BLaER1 treated with 17β-estradiol and CSF1 and Interleukin-3, amounts not matched to agents 10 nM and 100 nM (cell line): ENCODE data around the gene ECM2.

Experiments used
- H3K27ac ChIP-seq, 11 experiments: shearing (Covaris generic); formaldehyde crosslinking; 2 replicates each; pipeline ENCODE4 v1.8.1; 2022
- H3K27me3 ChIP-seq, 11 experiments: shearing (Covaris generic); formaldehyde crosslinking; 2 replicates each; pipeline ENCODE4 v1.8.1; 2022
- H3K36me3 ChIP-seq, 11 experiments: shearing (Covaris generic); formaldehyde crosslinking; 2 replicates each; pipeline ENCODE4 v1.8.1; 2022
- H3K4me1 ChIP-seq, 10 experiments: shearing (Covaris generic); formaldehyde crosslinking; 2 replicates each; pipeline ENCODE4 v1.8.1; 2022
- H3K4me2 ChIP-seq, 11 experiments: shearing (Covaris generic); formaldehyde crosslinking; 2 replicates each; pipeline ENCODE4 v1.8.1; 2022
- H3K4me3 ChIP-seq, 10 experiments: shearing (Covaris generic); formaldehyde crosslinking; 2 replicates each; pipeline ENCODE4 v1.8.1; 2022
- H3K9ac ChIP-seq, 11 experiments: shearing (Covaris generic); formaldehyde crosslinking; 2 replicates each; pipeline ENCODE4 v1.8.1; 2022
- H3K9me3 ChIP-seq, 11 experiments: shearing (Covaris generic); formaldehyde crosslinking; replicated peaks in 1 of 11; 2 replicates each; pipeline ENCODE4 v1.8.1; 2022
- H4K20me1 ChIP-seq, 11 experiments: shearing (Covaris generic); formaldehyde crosslinking; 2 replicates each; pipeline ENCODE4 v1.8.1; 2022
- Cebpa-rat ChIP-seq, 11 experiments: shearing (Covaris generic); IDR thresholded peaks; 2 replicates each; pipeline ENCODE4 v1.8.1; 2022

The ECM2 gene

DNA sequence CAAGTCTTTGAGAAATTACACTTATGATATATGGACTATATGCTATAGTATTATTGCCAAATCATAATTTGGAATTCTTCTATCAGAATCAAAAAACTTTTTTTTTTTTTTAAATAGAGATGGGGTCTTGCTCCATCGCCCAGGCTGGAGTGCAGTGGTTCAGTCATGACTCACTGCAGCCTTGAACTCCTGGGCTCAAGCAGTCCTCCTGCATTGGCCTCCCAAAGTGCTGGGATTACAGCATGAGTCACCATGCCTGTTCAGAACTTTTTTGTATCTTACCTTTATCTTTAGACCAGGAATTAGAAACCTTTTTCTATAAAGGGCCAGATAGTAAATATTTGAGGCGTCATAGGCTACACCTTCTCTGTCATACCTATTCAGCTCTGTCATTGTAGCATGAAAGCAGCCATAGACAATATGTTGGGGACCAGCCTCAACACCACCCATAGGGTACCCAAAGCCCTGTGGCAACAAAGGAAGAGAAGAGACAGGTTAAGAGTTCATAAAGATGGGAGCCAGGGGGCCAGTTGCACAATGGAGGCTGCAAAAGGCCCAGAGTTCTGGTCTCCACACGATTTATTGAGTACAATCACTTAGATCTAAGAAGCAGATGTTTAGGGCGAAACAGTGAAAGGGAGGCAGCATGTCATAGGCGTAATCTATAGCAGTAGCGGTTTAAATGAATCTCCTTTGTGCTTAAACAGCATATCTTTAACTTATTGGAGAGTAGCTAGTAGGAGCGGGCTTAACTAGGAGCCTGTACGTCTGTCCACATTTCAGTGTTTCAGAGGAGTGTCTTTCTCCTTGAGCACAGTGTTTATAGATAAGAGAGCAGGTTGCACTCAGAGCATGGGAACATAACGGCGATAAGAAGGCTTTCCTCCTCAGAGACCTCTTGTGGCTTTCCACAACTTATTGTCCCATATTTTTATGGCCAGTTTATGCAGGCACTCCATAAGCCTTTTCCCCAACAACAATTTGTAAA, 12.5 kb downstream of the ECM2 start:
- TF ChIP-seq Cebpa-rat (IDR thresholded peaks at IDR 0.05) = no peak
- Histone ChIP-seq H4K20me1 (no peaks in the 10 kb centered on the region), H3K9me3 (peaks cover 0 to 12% (median 6%) of the 10 kb centered on the region in 11 experiments; a peak in 9 of 22 replicates), H3K4me2 (no peak overlapping the region), H3K4me1 (no peaks in the 10 kb centered on the region; a peak in 1 of 20 replicates), H3K9ac (no peak overlapping the region), H3K4me3 (no peak overlapping the region), H3K27ac (no peak overlapping the region), H3K36me3 (peaks cover 0 to 11% (median 0%) of the 10 kb centered on the region in 11 experiments; a peak in 4 of 22 replicates), H3K27me3 (no peaks in the 10 kb centered on the region)

DNA sequence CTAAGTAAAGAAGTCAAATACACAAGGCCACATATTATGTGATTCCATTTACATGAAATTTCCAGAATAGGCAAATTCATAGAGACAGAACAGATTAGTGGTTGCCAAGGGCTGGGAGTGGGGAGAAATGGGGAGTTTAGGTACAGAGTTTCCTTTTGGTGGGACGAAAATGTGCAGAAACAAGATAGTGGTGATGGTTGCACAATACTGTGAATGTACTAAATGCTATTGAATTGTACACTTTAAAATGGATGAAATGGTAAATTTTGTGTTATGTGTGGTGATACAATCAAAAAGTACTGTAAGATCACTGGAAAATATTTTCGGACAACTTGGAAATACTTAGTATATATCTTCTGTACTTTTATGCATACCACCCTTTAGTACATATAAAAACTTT, 15.0 kb downstream of the ECM2 start:
- no peak overlapping the region for H3K4me3 ChIP-seq
- H3K9me3 ChIP-seq = peaks cover 0 to 12% (median 6%) of the 10 kb centered on the region in 11 experiments; a peak in 9 of 22 replicates

DNA sequence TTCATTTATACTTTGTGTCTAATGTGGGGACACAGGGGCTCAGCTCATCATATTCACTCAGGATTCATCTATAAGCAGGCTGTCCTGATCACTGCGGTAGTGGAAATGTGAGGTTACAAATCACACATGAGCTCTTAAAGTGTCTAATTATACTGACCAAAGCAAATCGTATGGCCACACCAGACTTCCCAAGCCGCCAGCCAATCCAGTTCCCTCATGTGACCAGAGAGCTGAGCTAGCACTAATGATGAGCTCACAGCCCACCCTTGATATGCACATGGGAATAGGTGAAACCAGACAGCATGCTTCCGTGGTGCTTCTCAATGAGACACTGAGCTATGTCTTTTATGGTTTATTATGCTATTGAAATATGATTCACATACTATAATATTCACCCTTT, 17.6 kb downstream of the ECM2 start:
- Histone ChIP-seq H4K20me1 (no peaks in the 10 kb centered on the region), H3K36me3 (peaks cover 0 to 24% (median 0%) of the 10 kb centered on the region in 11 experiments; a peak in 4 of 22 replicates), H3K27ac (no peak overlapping the region), H3K9ac (no peak overlapping the region), H3K4me1 (peaks cover 0 to 6% (median 5%) of the 10 kb centered on the region in 10 experiments; a peak in 13 of 20 replicates), H3K4me2 (no peak overlapping the region), H3K4me3 (no peak overlapping the region), H3K9me3 (peaks cover 0 to 12% (median 6%) of the 10 kb centered on the region in 11 experiments; a peak in 9 of 22 replicates), H3K27me3 (no peaks in the 10 kb centered on the region)
- no peak for TF ChIP-seq Cebpa-rat (IDR thresholded peaks at IDR 0.05)

More for the DNA sequence above, 15.0 kb downstream of the ECM2 start:
- Histone ChIP-seq H3K4me2 (no peak overlapping the region), H4K20me1 (no peaks in the 10 kb centered on the region), H3K4me1 (no peaks in the 10 kb centered on the region), H3K36me3 (peaks cover 0 to 24% (median 0%) of the 10 kb centered on the region in 11 experiments; a peak in 4 of 22 replicates), H3K9ac (no peak overlapping the region), H3K27ac (no peak overlapping the region), H3K27me3 (no peaks in the 10 kb centered on the region)
- TF ChIP-seq Cebpa-rat (IDR thresholded peaks at IDR 0.05) = no peak

- Histone ChIP-seq H3K36me3 (peaks cover 0 to 30% (median 0%) of the 10 kb centered on the region in 11 experiments; a peak in 4 of 22 replicates), H3K4me2 (no peak overlapping the region), H3K27me3 (no peaks in the 10 kb centered on the region), H3K9me3 (peaks cover 0 to 12% (median 6%) of the 10 kb centered on the region in 11 experiments; a peak in 9 of 22 replicates), H3K9ac (no peak overlapping the region), H3K4me3 (no peak overlapping the region), H3K4me1 (peaks cover 0 to 15% (median 11%) of the 10 kb centered on the region in 10 experiments; a peak in 14 of 20 replicates), H4K20me1 (no peaks in the 10 kb centered on the region), H3K27ac (no peak overlapping the region)
- TF ChIP-seq Cebpa-rat (IDR thresholded peaks at IDR 0.05) = no peak
Observed at GRCh38 chr9:92517046-92517445, 18.7 kb downstream of the ECM2 start.

DNA sequence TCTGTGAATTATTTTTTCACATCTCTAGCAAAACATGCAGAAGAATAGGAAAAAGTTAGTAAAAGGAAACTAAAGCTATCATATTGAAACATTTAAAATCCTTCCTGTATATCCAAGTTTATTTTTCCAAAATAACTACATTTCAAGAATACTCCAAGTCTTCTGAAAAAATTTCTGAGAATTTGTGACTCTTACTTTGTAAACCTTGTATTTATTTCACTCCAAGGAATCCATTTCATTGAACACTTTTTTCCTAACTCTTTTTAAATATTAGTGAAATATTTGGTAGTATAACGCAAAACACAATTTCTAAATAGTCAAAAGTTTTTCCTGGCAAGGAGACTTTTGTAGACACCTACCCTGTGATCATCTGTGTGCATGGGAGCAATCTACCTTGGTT, 19.3 kb downstream of the ECM2 start:
- Histone ChIP-seq H3K9me3 (peaks cover 0 to 12% (median 6%) of the 10 kb centered on the region in 11 experiments; a peak in 9 of 22 replicates), H3K27ac (no peak overlapping the region), H3K36me3 (peaks cover 0 to 30% (median 0%) of the 10 kb centered on the region in 11 experiments; a peak in 4 of 22 replicates), H4K20me1 (no peaks in the 10 kb centered on the region), H3K4me1 (peaks cover 0 to 15% (median 12%) of the 10 kb centered on the region in 10 experiments; a peak in 17 of 20 replicates), H3K9ac (no peak overlapping the region), H3K4me2 (no peak overlapping the region), H3K27me3 (no peaks in the 10 kb centered on the region), H3K4me3 (no peak overlapping the region)
- TF ChIP-seq Cebpa-rat (IDR thresholded peaks at IDR 0.05) = no peak

GRCh38 chr9:92514635-92515034, 21.2 kb downstream of the ECM2 start:
- H4K20me1 ChIP-seq = no peaks in the 10 kb centered on the region
- no peak overlapping the region for H3K4me2 ChIP-seq
- peaks cover 0 to 24% (median 0%) of the 10 kb centered on the region in 11 experiments; a peak in 2 of 22 replicates for H3K36me3 ChIP-seq
- no peak overlapping the region for H3K4me3 ChIP-seq
- H3K4me1 ChIP-seq = peaks cover 9 to 27% (median 22%) of the 10 kb centered on the region in 10 experiments
- H3K27ac ChIP-seq = no peak overlapping the region
- H3K27me3 ChIP-seq = no peaks in the 10 kb centered on the region
- H3K9me3 ChIP-seq = peaks cover 0 to under 1% (median 0%) of the 10 kb centered on the region in 11 experiments; a peak in 3 of 22 replicates
- H3K9ac ChIP-seq = no peak overlapping the region
- TF ChIP-seq Cebpa-rat (IDR thresholded peaks at IDR 0.05) = no peak

GRCh38 chr9:92513349-92513748, 22.4 kb downstream of the ECM2 start:
- H3K9ac ChIP-seq = no peak overlapping the region
- TF ChIP-seq Cebpa-rat (IDR thresholded peaks at IDR 0.05) = no peak
- H3K36me3 ChIP-seq = peaks cover 0 to 24% (median 0%) of the 10 kb centered on the region in 11 experiments; a peak in 3 of 22 replicates
- H3K27ac ChIP-seq = no peak overlapping the region
- no peak overlapping the region for H3K4me3 ChIP-seq
- peak overlapping the region in 8 of 11 experiments; percentile 21 to 61 (median 49); a peak in 16 of 22 replicates for H3K4me2 ChIP-seq
- H3K4me1 ChIP-seq = peaks cover 9 to 27% (median 22%) of the 10 kb centered on the region in 10 experiments
- no peaks in the 10 kb centered on the region for H3K9me3 ChIP-seq
- H3K27me3 ChIP-seq = no peaks in the 10 kb centered on the region
- no peaks in the 10 kb centered on the region for H4K20me1 ChIP-seq

DNA sequence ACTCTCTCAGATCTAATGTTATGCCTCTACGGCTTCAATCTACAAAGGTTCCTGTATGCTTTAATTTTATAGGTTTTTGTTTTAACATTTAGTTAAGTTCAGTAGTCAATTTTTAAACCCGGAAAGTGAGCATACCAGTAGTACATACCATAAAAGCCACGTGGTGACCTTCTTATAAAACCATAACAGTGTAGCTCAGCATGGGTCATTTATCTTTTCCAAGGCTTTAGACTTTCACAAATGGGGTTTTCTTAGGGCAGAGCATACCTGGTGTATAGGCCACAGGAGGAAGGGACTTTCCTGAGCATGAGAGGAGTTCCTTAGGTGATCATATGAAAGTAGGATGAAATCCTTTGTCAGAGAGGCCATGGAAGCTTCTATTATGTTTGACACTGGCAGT, 23.2 kb downstream of the ECM2 start:
- Histone ChIP-seq H3K4me2 (peak overlapping the region in 8 of 11 experiments; percentile 21 to 61 (median 49); a peak in 16 of 22 replicates), H3K27ac (no peak overlapping the region), H3K27me3 (no peaks in the 10 kb centered on the region), H3K9ac (no peak overlapping the region), H3K9me3 (no peaks in the 10 kb centered on the region), H4K20me1 (no peaks in the 10 kb centered on the region), H3K36me3 (peaks cover 0 to 20% (median 0%) of the 10 kb centered on the region in 11 experiments; a peak in 3 of 22 replicates), H3K4me3 (no peak overlapping the region), H3K4me1 (peaks cover 9 to 27% (median 22%) of the 10 kb centered on the region in 10 experiments)
- no peak for TF ChIP-seq Cebpa-rat (IDR thresholded peaks at IDR 0.05)

DNA sequence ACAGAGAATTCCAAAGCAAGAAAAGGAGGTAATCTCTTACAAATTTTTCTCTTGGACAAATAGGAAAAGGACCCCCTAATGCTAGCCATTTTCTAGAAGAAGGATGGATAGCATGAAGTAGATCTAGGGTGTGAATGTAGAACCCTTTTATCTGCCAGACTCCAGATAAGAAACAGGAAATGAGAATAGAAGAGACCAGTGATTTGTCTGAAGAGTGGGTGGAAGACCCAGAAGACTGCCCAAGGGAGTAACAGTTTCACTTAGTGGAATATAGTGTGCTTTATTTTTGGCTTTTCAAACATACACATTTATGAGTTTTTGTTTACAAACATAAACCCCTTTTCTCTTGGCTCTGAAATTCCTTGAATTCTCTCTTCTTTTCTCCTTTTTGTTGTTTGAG, 25.0 kb downstream of the ECM2 start:
- Histone ChIP-seq H3K36me3 (peaks cover 0 to 12% (median 0%) of the 10 kb centered on the region in 11 experiments; a peak in 2 of 22 replicates), H3K9ac (no peak overlapping the region), H4K20me1 (no peaks in the 10 kb centered on the region), H3K9me3 (no peaks in the 10 kb centered on the region), H3K4me1 (peaks cover 22 to 36% (median 26%) of the 10 kb centered on the region in 10 experiments), H3K4me2 (peak overlapping the region; percentile 14 to 62 (median 40); a peak in 20 of 22 replicates), H3K27ac (no peak overlapping the region), H3K4me3 (no peak overlapping the region), H3K27me3 (no peaks in the 10 kb centered on the region)
- no peak for TF ChIP-seq Cebpa-rat (IDR thresholded peaks at IDR 0.05)
